Measurements from ENCODE around the gene BCL11A. TPM values are rescaled to one million over a fixed set of nuclear protein-coding genes. Genes with fewer than 3 reads are reported as not detected.

BCL11A gene
- total RNA-seq, 2 donors from 2014 or later: 2.5 to 9.2 TPM

GRCh38 chr2:60485550-60485949 is 67.9 kb downstream of the BCL11A start:
- no peak overlapping the region for H3K4me3 Mint-ChIP-seq
- peaks cover 50% of the 10 kb centered on the region for H3K27me3 Mint-ChIP-seq
- DNase-seq: no peak
- peaks cover 3% of the 10 kb centered on the region for H3K4me1 Mint-ChIP-seq
- no peaks in the 10 kb centered on the region for H3K36me3 Mint-ChIP-seq (ENCODE audit: low read depth)
- H3K27ac Mint-ChIP-seq: no peak overlapping the region
- no peaks in the 10 kb centered on the region for H3K9me3 ChIP-seq (ENCODE audit: control insufficient read depth, low read length, poor library complexity, severe bottlenecking)
- no peak for ATAC-seq

GRCh38 chr2:60485055-60485454 is 68.4 kb downstream of the BCL11A start:
- Mint-ChIP-seq H3K4me3 (no peak overlapping the region), H3K27me3 (peaks cover 54% of the 10 kb centered on the region), H3K27ac (no peak overlapping the region), H3K4me1 (peaks cover 3% of the 10 kb centered on the region), H3K36me3 (ENCODE audit: low read depth) (no peaks in the 10 kb centered on the region)
- no peaks in the 10 kb centered on the region for H3K9me3 ChIP-seq (ENCODE audit: control insufficient read depth, low read length, poor library complexity, severe bottlenecking)
- no peak for DNase-seq
- ATAC-seq: no peak

GRCh38 chr2:60484133-60484645 is 69.3 kb downstream of the BCL11A start:
- Mint-ChIP-seq H3K36me3 (ENCODE audit: low read depth) (no peaks in the 10 kb centered on the region), H3K4me3 (no peak overlapping the region)

GRCh38 chr2:60483401-60483800 is 70.1 kb downstream of the BCL11A start:
- DNase-seq (no peak), ATAC-seq (no peak)
- H3K27ac Mint-ChIP-seq: no peak overlapping the region
- H3K27me3 Mint-ChIP-seq: peaks cover 61% of the 10 kb centered on the region
- no peaks in the 10 kb centered on the region for H3K36me3 Mint-ChIP-seq (ENCODE audit: low read depth)
- H3K9me3 ChIP-seq (ENCODE audit: control insufficient read depth, low read length, poor library complexity, severe bottlenecking): no peaks in the 10 kb centered on the region
- H3K4me3 Mint-ChIP-seq: no peak overlapping the region
- peaks cover 3% of the 10 kb centered on the region for H3K4me1 Mint-ChIP-seq

More at GRCh38 chr2:60484133-60484645, 69.3 kb downstream of the BCL11A start:
- H3K9me3 ChIP-seq (ENCODE audit: control insufficient read depth, low read length, poor library complexity, severe bottlenecking): no peaks in the 10 kb centered on the region
- DNase-seq (no peak), ATAC-seq (peak; percentile 27)
- peaks cover 57% of the 10 kb centered on the region for H3K27me3 Mint-ChIP-seq
- H3K27ac Mint-ChIP-seq: no peak overlapping the region
- peaks cover 3% of the 10 kb centered on the region for H3K4me1 Mint-ChIP-seq

- H3K4me3 Mint-ChIP-seq: no peak overlapping the region
- no peaks in the 10 kb centered on the region for H3K9me3 ChIP-seq (ENCODE audit: control insufficient read depth, low read length, poor library complexity, severe bottlenecking)
- no peaks in the 10 kb centered on the region for H3K36me3 Mint-ChIP-seq (ENCODE audit: low read depth)
- no peak overlapping the region for H3K27ac Mint-ChIP-seq
- DNase-seq: no peak
- no peak for ATAC-seq
- H3K27me3 Mint-ChIP-seq: peaks cover 61% of the 10 kb centered on the region
- peaks cover 5% of the 10 kb centered on the region for H3K4me1 Mint-ChIP-seq
These were observed 71.2 kb downstream of the BCL11A start for GRCh38 chr2:60482222-60482621.

- Mint-ChIP-seq H3K27ac (no peak overlapping the region), H3K4me3 (no peak overlapping the region), H3K27me3 (peaks cover 61% of the 10 kb centered on the region), H3K36me3 (ENCODE audit: low read depth) (no peaks in the 10 kb centered on the region), H3K4me1 (peaks cover 6% of the 10 kb centered on the region)
- DNase-seq (no peak), ATAC-seq (no peak)
- no peaks in the 10 kb centered on the region for H3K9me3 ChIP-seq (ENCODE audit: control insufficient read depth, low read length, poor library complexity, severe bottlenecking)
These were observed 72.2 kb downstream of the BCL11A start for GRCh38 chr2:60481257-60481656.

- no peak overlapping the region for H3K4me3 Mint-ChIP-seq
- no peak overlapping the region for H3K27ac Mint-ChIP-seq
- ATAC-seq (no peak), DNase-seq (no peak)
- H3K4me1 Mint-ChIP-seq: peaks cover 6% of the 10 kb centered on the region
- H3K9me3 ChIP-seq (ENCODE audit: control insufficient read depth, low read length, poor library complexity, severe bottlenecking): no peaks in the 10 kb centered on the region
- no peaks in the 10 kb centered on the region for H3K36me3 Mint-ChIP-seq (ENCODE audit: low read depth)
- peaks cover 57% of the 10 kb centered on the region for H3K27me3 Mint-ChIP-seq
These were observed 73.2 kb downstream of the BCL11A start for GRCh38 chr2:60480089-60480773.

- H3K4me1 Mint-ChIP-seq: peaks cover 6% of the 10 kb centered on the region
- no peak for DNase-seq
- H3K4me3 Mint-ChIP-seq: no peak overlapping the region
- peaks cover 55% of the 10 kb centered on the region for H3K27me3 Mint-ChIP-seq
- H3K27ac Mint-ChIP-seq: no peak overlapping the region
- H3K9me3 ChIP-seq (ENCODE audit: control insufficient read depth, low read length, poor library complexity, severe bottlenecking): no peaks in the 10 kb centered on the region
- no peaks in the 10 kb centered on the region for H3K36me3 Mint-ChIP-seq (ENCODE audit: low read depth)
- no peak for ATAC-seq
These were observed 74.0 kb downstream of the BCL11A start for GRCh38 chr2:60479226-60480088.

- no peak overlapping the region for H3K27ac Mint-ChIP-seq
- H3K9me3 ChIP-seq (ENCODE audit: control insufficient read depth, low read length, poor library complexity, severe bottlenecking): no peaks in the 10 kb centered on the region
- ATAC-seq: no peak
- no peaks in the 10 kb centered on the region for H3K36me3 Mint-ChIP-seq (ENCODE audit: low read depth)
- peaks cover 6% of the 10 kb centered on the region for H3K4me1 Mint-ChIP-seq
- peaks cover 48% of the 10 kb centered on the region for H3K27me3 Mint-ChIP-seq
- no peak overlapping the region for H3K4me3 Mint-ChIP-seq
- DNase-seq: no peak
These were observed 74.8 kb downstream of the BCL11A start for GRCh38 chr2:60478660-60479059.

GRCh38 chr2:60476206-60476954 is 77.1 kb downstream of the BCL11A start:
- Mint-ChIP-seq H3K4me3 (no peak overlapping the region), H3K27me3 (peaks cover 26% of the 10 kb centered on the region), H3K27ac (no peak overlapping the region), H3K4me1 (peaks cover 3% of the 10 kb centered on the region), H3K36me3 (ENCODE audit: low read depth) (no peaks in the 10 kb centered on the region)
- no peaks in the 10 kb centered on the region for H3K9me3 ChIP-seq (ENCODE audit: control insufficient read depth, low read length, poor library complexity, severe bottlenecking)
- no peak for ATAC-seq
- no peak for DNase-seq

GRCh38 chr2:60475123-60475830 is 78.2 kb downstream of the BCL11A start:
- Mint-ChIP-seq H3K27ac (no peak overlapping the region), H3K4me1 (peaks cover 3% of the 10 kb centered on the region), H3K27me3 (peaks cover 16% of the 10 kb centered on the region), H3K36me3 (ENCODE audit: low read depth) (no peaks in the 10 kb centered on the region), H3K4me3 (no peak overlapping the region)
- ATAC-seq (no peak), DNase-seq (no peak)
- no peaks in the 10 kb centered on the region for H3K9me3 ChIP-seq (ENCODE audit: control insufficient read depth, low read length, poor library complexity, severe bottlenecking)

- ATAC-seq (no peak), DNase-seq (no peak)
- Mint-ChIP-seq H3K4me3 (no peak overlapping the region), H3K27me3 (peaks cover 18% of the 10 kb centered on the region), H3K27ac (no peak overlapping the region), H3K4me1 (peaks cover 3% of the 10 kb centered on the region), H3K36me3 (ENCODE audit: low read depth) (no peaks in the 10 kb centered on the region)
- H3K9me3 ChIP-seq (ENCODE audit: control insufficient read depth, low read length, poor library complexity, severe bottlenecking): no peaks in the 10 kb centered on the region
These were observed 79.2 kb downstream of the BCL11A start for GRCh38 chr2:60474301-60474700.

Measured in T-helper 17 cell (primary cell).